HG03571 (cell line): Measurements from ENCODE around the gene TMEM138.

Experiments
- ATAC-seq: cut with Tn5 transposase; IDR thresholded peaks from one replicate; pipeline ENCODE4 v1.9.1; 2021; ENCODE audit not compliant: unreplicated experiment

TMEM138 gene

GRCh38 chr11:61404103-61404502, 41.9 kb downstream of the TMEM138 start:
- ATAC-seq = no peak

GRCh38 chr11:61404641-61405040, 42.5 kb downstream of the TMEM138 start:
- no peak for ATAC-seq

GRCh38 chr11:61406067-61406466, 43.9 kb downstream of the TMEM138 start:
- ATAC-seq = no peak

GRCh38 chr11:61406991-61407728, 45.0 kb downstream of the TMEM138 start:
- ATAC-seq = no peak

- ATAC-seq = no peak
These were observed 49.4 kb downstream of the TMEM138 start for GRCh38 chr11:61411589-61411988.

GRCh38 chr11:61413496-61413895, 51.3 kb downstream of the TMEM138 start:
- no peak for ATAC-seq

- no peak for ATAC-seq
These were observed 52.4 kb downstream of the TMEM138 start for GRCh38 chr11:61414547-61414946.

GRCh38 chr11:61415381-61415780, 53.2 kb downstream of the TMEM138 start:
- ATAC-seq = no peak

- ATAC-seq = no peak
These were observed 54.8 kb downstream of the TMEM138 start for GRCh38 chr11:61416941-61417340.

- ATAC-seq = no peak
These were observed 55.5 kb downstream of the TMEM138 start for GRCh38 chr11:61417670-61418069.

- ATAC-seq = no peak
These were observed 56.0 kb downstream of the TMEM138 start for GRCh38 chr11:61418136-61418535.
